Mucosa of descending colon (tissue), 3 donors: ENCODE data around the gene EPB41L4B. TPM values are rescaled to one million over a fixed set of nuclear protein-coding genes. Genes with fewer than 3 reads are reported as not detected.

Experiments
- ATAC-seq: fragments of 200-7000 bp; cut with Tn5 transposase; one replicate; pipeline ENCODE4 v1.9.1; 2020; ENCODE audit warnings: mild to moderate bottlenecking, moderate library complexity
- DNase-seq, 3 donors: peaks; one replicate each; pipeline ENCODE4 v3.0.0-alpha.2; 2020
- H3K36me3 ChIP-seq: fragments of 200-600 bp; one replicate; pipeline ENCODE4 v1.8.0; 2021; ENCODE audit warnings: low read depth, mild to moderate bottlenecking
- H3K4me1 ChIP-seq: fragments of 200-600 bp; one replicate; pipeline ENCODE4 v1.8.0; 2021; ENCODE audit warnings: low read depth, mild to moderate bottlenecking
- H3K4me3 ChIP-seq: fragments of 200-600 bp; one replicate; pipeline ENCODE4 v1.8.0; 2021; ENCODE audit warnings: mild to moderate bottlenecking
- H3K9me3 ChIP-seq: fragments of 200-600 bp; one replicate; pipeline ENCODE4 v1.8.0; 2021; ENCODE audit warnings: mild to moderate bottlenecking
- CTCF ChIP-seq: fragments of 200-600 bp; IDR thresholded peaks from one replicate; pipeline ENCODE4 v1.8.0; 2022; ENCODE audit warnings: antibody characterized with exemption, mild to moderate bottlenecking
- intact Hi-C, 2 donors: fragments of 100-400 bp; cut with DNase I in 1 of 2; cut with micrococcal nuclease in 1 of 2; formaldehyde crosslinking; loops; one replicate each; pipeline versions ENCODE4 v1.11.0 to v1.11.1; 2022; cut with DNase I, micrococcal nuclease
- total RNA-seq, 3 donors: library from RNA; stranded (reverse); fragmentation: NEBNext Ultra II Directional in 2 of 3; extraction: Animal tissue kit (Norgen Biotek cat#: 25700) in 2 of 3; gene quantifications; one replicate each; pipeline versions ENCODE4 v1.2.1 to v1.2.4, GENCODE V29; 2021 to 2023
- donor health status: DM: no; HTN: no; CAD: no; lungs with moderate emphysema.
- donor health status: DM: no; HTN: no; CAD: no.
- donor health status: DM: no; HTN: yes; CAD: no.

Gene EPB41L4B
- total RNA-seq, 3 donors from 2014 or later: 56.3 to 163 (median 122) TPM

GRCh38 chr9:109124121-109124520 lies 196.7 kb downstream of the EPB41L4B start:
- ATAC-seq (no peak), DNase-seq (no peak)
- no peaks in the 10 kb centered on the region for H3K36me3 ChIP-seq
- H3K4me3 ChIP-seq: no peak overlapping the region
- no peaks in the 10 kb centered on the region for H3K9me3 ChIP-seq
- intact Hi-C loops: no loop called here
- no peak for TF ChIP-seq CTCF
- peaks cover 5% of the 10 kb centered on the region for H3K4me1 ChIP-seq

- ATAC-seq (no peak), DNase-seq (no peak)
- intact Hi-C loops: no loop called here
- Histone ChIP-seq H3K4me1 (peaks cover 11% of the 10 kb centered on the region), H3K9me3 (no peaks in the 10 kb centered on the region), H3K4me3 (no peak overlapping the region), H3K36me3 (no peaks in the 10 kb centered on the region)
- no peak for TF ChIP-seq CTCF
Measured at GRCh38 chr9:109122726-109123621, 197.9 kb downstream of the EPB41L4B start.

Other genes starting within 250 kb of the EPB41L4B start
- gene TMEM245, start 201.1 kb downstream of the EPB41L4B start, total RNA-seq: 10 to 100 TPM; 26.3 to 72.8 (median 33.6) TPM
- 1 to 10 TPM in 1 of 3 donors, under 1 TPM in 2; 0.49 to 4.8 (median 0.96) TPM for gene FRRS1L, start 153.8 kb downstream of the EPB41L4B start, total RNA-seq
- gene PTPN3, start 177.2 kb upstream of the EPB41L4B start, total RNA-seq: 10 to 100 TPM; 13.2 to 30.3 (median 25.8) TPM